ENCODE measurements around the gene HSF2BP. TPM values are rescaled to one million over a fixed set of nuclear protein-coding genes. Genes with fewer than 3 reads are reported as not detected.

The HSF2BP gene
- total RNA-seq, 1 donor from 2014 or later = 1.1 TPM

- no peaks in the 10 kb centered on the region for H3K9me3 Mint-ChIP-seq
- intact Hi-C loops (cut with micrococcal nuclease) = no loop called here
- no peak for DNase-seq (ENCODE audit: low spot score)
- H3K4me1 Mint-ChIP-seq (ENCODE audit: low read depth) = peaks cover 7% of the 10 kb centered on the region
- no peak overlapping the region for H3K27ac Mint-ChIP-seq
- H3K36me3 Mint-ChIP-seq (ENCODE audit: low read depth) = peaks cover 69% of the 10 kb centered on the region
- no peaks in the 10 kb centered on the region for H3K27me3 Mint-ChIP-seq (ENCODE audit: low read depth)
- H3K4me3 Mint-ChIP-seq (ENCODE audit: low read depth) = no peak overlapping the region
These were observed 20.7 kb upstream of the HSF2BP start for GRCh38 chr21:43679951-43680350.

- no peaks in the 10 kb centered on the region for H3K9me3 Mint-ChIP-seq
- intact Hi-C loops (cut with micrococcal nuclease) = no loop called here
- H3K4me1 Mint-ChIP-seq (ENCODE audit: low read depth) = no peaks in the 10 kb centered on the region
- H3K36me3 Mint-ChIP-seq (ENCODE audit: low read depth) = peaks cover 70% of the 10 kb centered on the region
- no peak overlapping the region for H3K4me3 Mint-ChIP-seq (ENCODE audit: low read depth)
- H3K27me3 Mint-ChIP-seq (ENCODE audit: low read depth) = no peaks in the 10 kb centered on the region
- no peak for DNase-seq (ENCODE audit: low spot score)
- H3K27ac Mint-ChIP-seq = no peak overlapping the region
These were observed 17.1 kb upstream of the HSF2BP start for GRCh38 chr21:43676391-43676790.

- peaks cover 70% of the 10 kb centered on the region for H3K36me3 Mint-ChIP-seq (ENCODE audit: low read depth)
- intact Hi-C loops (cut with micrococcal nuclease) = no loop called here
These were observed 16.6 kb upstream of the HSF2BP start for GRCh38 chr21:43675871-43676270.

GRCh38 chr21:43669828-43670605, 10.7 kb upstream of the HSF2BP start:
- Mint-ChIP-seq H3K4me3 (ENCODE audit: low read depth) (no peak overlapping the region), H3K4me1 (ENCODE audit: low read depth) (peaks cover 11% of the 10 kb centered on the region), H3K27ac (peak overlapping the region; percentile 50), H3K36me3 (ENCODE audit: low read depth) (peaks cover 73% of the 10 kb centered on the region), H3K9me3 (peaks cover 6% of the 10 kb centered on the region), H3K27me3 (ENCODE audit: low read depth) (no peaks in the 10 kb centered on the region)
- no peak for DNase-seq (ENCODE audit: low spot score)
- intact Hi-C loops (cut with micrococcal nuclease) = no loop called here

More at GRCh38 chr21:43675871-43676270, 16.6 kb upstream of the HSF2BP start:
- H3K4me3 Mint-ChIP-seq (ENCODE audit: low read depth) = no peak overlapping the region
- no peaks in the 10 kb centered on the region for H3K27me3 Mint-ChIP-seq (ENCODE audit: low read depth)
- no peak for DNase-seq (ENCODE audit: low spot score)
- no peak overlapping the region for H3K27ac Mint-ChIP-seq
- H3K9me3 Mint-ChIP-seq = no peaks in the 10 kb centered on the region
- H3K4me1 Mint-ChIP-seq (ENCODE audit: low read depth) = no peaks in the 10 kb centered on the region

- Mint-ChIP-seq H3K36me3 (ENCODE audit: low read depth) (peaks cover 78% of the 10 kb centered on the region), H3K4me3 (ENCODE audit: low read depth) (no peak overlapping the region), H3K27me3 (ENCODE audit: low read depth) (no peaks in the 10 kb centered on the region), H3K4me1 (ENCODE audit: low read depth) (peaks cover 29% of the 10 kb centered on the region), H3K9me3 (peaks cover 6% of the 10 kb centered on the region), H3K27ac (peak overlapping the region; percentile 55)
- DNase-seq (ENCODE audit: low spot score) = no peak
- intact Hi-C loops (cut with micrococcal nuclease) = no loop called here
These were observed 8.1 kb upstream of the HSF2BP start for GRCh38 chr21:43667191-43667904.

- Mint-ChIP-seq H3K36me3 (ENCODE audit: low read depth) (peaks cover 83% of the 10 kb centered on the region), H3K9me3 (peaks cover 6% of the 10 kb centered on the region), H3K27ac (no peak overlapping the region), H3K4me1 (ENCODE audit: low read depth) (peaks cover 41% of the 10 kb centered on the region), H3K27me3 (ENCODE audit: low read depth) (no peaks in the 10 kb centered on the region), H3K4me3 (ENCODE audit: low read depth) (no peak overlapping the region)
- DNase-seq (ENCODE audit: low spot score) = no peak
- intact Hi-C loops (cut with micrococcal nuclease) = no loop called here
These were observed 6.6 kb upstream of the HSF2BP start for GRCh38 chr21:43665879-43666278.

GRCh38 chr21:43664358-43664757, 5.1 kb upstream of the HSF2BP start:
- Mint-ChIP-seq H3K27me3 (ENCODE audit: low read depth) (no peaks in the 10 kb centered on the region), H3K27ac (no peak overlapping the region), H3K9me3 (peaks cover 6% of the 10 kb centered on the region), H3K4me3 (ENCODE audit: low read depth) (no peak overlapping the region), H3K4me1 (ENCODE audit: low read depth) (peaks cover 48% of the 10 kb centered on the region), H3K36me3 (ENCODE audit: low read depth) (peaks cover 80% of the 10 kb centered on the region)
- DNase-seq (ENCODE audit: low spot score) = no peak
- intact Hi-C loops (cut with micrococcal nuclease) = loop anchor here (5.0 kb wide), 2 partner anchors 53 to 118 kb away; partner anchors contain the start of gene PDXK

- H3K27ac Mint-ChIP-seq = peak overlapping the region; percentile 57
- no peaks in the 10 kb centered on the region for H3K27me3 Mint-ChIP-seq (ENCODE audit: low read depth)
- intact Hi-C loops (cut with micrococcal nuclease) = loop anchor here (5.0 kb wide), 2 partner anchors 54 to 119 kb away; partner anchors contain the start of gene PDXK
- peaks cover 49% of the 10 kb centered on the region for H3K4me1 Mint-ChIP-seq (ENCODE audit: low read depth)
- H3K4me3 Mint-ChIP-seq (ENCODE audit: low read depth) = no peak overlapping the region
- H3K36me3 Mint-ChIP-seq (ENCODE audit: low read depth) = peaks cover 75% of the 10 kb centered on the region
- no peak for DNase-seq (ENCODE audit: low spot score)
- peaks cover 6% of the 10 kb centered on the region for H3K9me3 Mint-ChIP-seq
These were observed 3.7 kb upstream of the HSF2BP start for GRCh38 chr21:43663033-43663432.

GRCh38 chr21:43662286-43662685, 3.0 kb upstream of the HSF2BP start:
- intact Hi-C loops (cut with micrococcal nuclease) = loop anchor here (5.0 kb wide), 2 partner anchors 55 to 120 kb away; partner anchors contain the start of gene PDXK
- H3K27me3 Mint-ChIP-seq (ENCODE audit: low read depth) = no peaks in the 10 kb centered on the region
- H3K4me1 Mint-ChIP-seq (ENCODE audit: low read depth) = peaks cover 48% of the 10 kb centered on the region
- peak overlapping the region; percentile 96 for H3K4me3 Mint-ChIP-seq (ENCODE audit: low read depth)
- H3K27ac Mint-ChIP-seq = no peak overlapping the region
- peaks cover 6% of the 10 kb centered on the region for H3K9me3 Mint-ChIP-seq
- DNase-seq (ENCODE audit: low spot score) = no peak
- peaks cover 68% of the 10 kb centered on the region for H3K36me3 Mint-ChIP-seq (ENCODE audit: low read depth)

GRCh38 chr21:43658769-43659135, 536 bp downstream of the HSF2BP start:
- Mint-ChIP-seq H3K27ac (peak overlapping the region; percentile 90), H3K4me3 (ENCODE audit: low read depth) (peak overlapping the region; percentile 70)
- DNase-seq (ENCODE audit: low spot score) = no peak

GRCh38 chr21:43658088-43658741, 1.1 kb downstream of the HSF2BP start:
- H3K4me3 Mint-ChIP-seq (ENCODE audit: low read depth) = no peak overlapping the region
- H3K27ac Mint-ChIP-seq = no peak overlapping the region
- peaks cover 33% of the 10 kb centered on the region for H3K36me3 Mint-ChIP-seq (ENCODE audit: low read depth)
- H3K27me3 Mint-ChIP-seq (ENCODE audit: low read depth) = no peaks in the 10 kb centered on the region
- no peaks in the 10 kb centered on the region for H3K9me3 Mint-ChIP-seq
- peaks cover 36% of the 10 kb centered on the region for H3K4me1 Mint-ChIP-seq (ENCODE audit: low read depth)
- intact Hi-C loops (cut with micrococcal nuclease) = loop anchor here (10.0 kb wide), 1 partner anchor 683 kb away; the partner anchor contains the start of gene PKNOX1
- DNase-seq (ENCODE audit: low spot score) = no peak

More at GRCh38 chr21:43658769-43659135, 536 bp downstream of the HSF2BP start:
- Mint-ChIP-seq H3K36me3 (ENCODE audit: low read depth) (peaks cover 35% of the 10 kb centered on the region), H3K27me3 (ENCODE audit: low read depth) (no peaks in the 10 kb centered on the region), H3K9me3 (no peaks in the 10 kb centered on the region), H3K4me1 (ENCODE audit: low read depth) (peaks cover 38% of the 10 kb centered on the region)
- intact Hi-C loops (cut with micrococcal nuclease) = loop anchor here (10.0 kb wide), 1 partner anchor 684 kb away; the partner anchor contains the start of gene PKNOX1

GRCh38 chr21:43657355-43658087, 1.8 kb downstream of the HSF2BP start:
- Mint-ChIP-seq H3K9me3 (no peaks in the 10 kb centered on the region), H3K4me1 (ENCODE audit: low read depth) (peaks cover 29% of the 10 kb centered on the region), H3K27me3 (ENCODE audit: low read depth) (no peaks in the 10 kb centered on the region), H3K36me3 (ENCODE audit: low read depth) (peaks cover 26% of the 10 kb centered on the region), H3K27ac (no peak overlapping the region), H3K4me3 (ENCODE audit: low read depth) (no peak overlapping the region)
- intact Hi-C loops (cut with micrococcal nuclease) = loop anchor here (10.0 kb wide), 1 partner anchor 683 kb away; the partner anchor contains the start of gene PKNOX1
- DNase-seq (ENCODE audit: low spot score) = no peak

Measured in activated T-helper 2 cell treated with anti-CD3 and anti-CD28 coated beads, Interferon-gamma antibody, Interleukin-2, Interleukin-4, amounts not matched to agents 10 μg/mL and 5 μg/mL and 100 μg/mL, durations not matched to agents 14 hours and 24 hours and 36 hours (primary cell).